GM23248 (cell line): Measurements from ENCODE around the gene CASKIN1.

Experiments used
- EZH2 ChIP-seq: fragments of 200-600 bp; sonication (generic); IDR thresholded peaks from 2 replicates; pipeline ENCODE4 v1.6.1; 2018; ENCODE audit warnings: antibody characterized with exemption, mild to moderate bottlenecking; ENCODE audit not compliant: insufficient read depth, poor library complexity, severe bottlenecking
- EZH2phosphoT487 ChIP-seq: fragments of 200-600 bp; sonication (generic); IDR thresholded peaks from 2 replicates; pipeline ENCODE4 v1.6.1; 2018; ENCODE audit warnings: antibody characterized with exemption, moderate library complexity, mild to moderate bottlenecking, low read depth; ENCODE audit not compliant: insufficient read depth

- TF ChIP-seq EZH2 (no peak), EZH2phosphoT487 (no peak)
Measured at GRCh38 chr16:2155977-2156848, 40.2 kb downstream of the CASKIN1 start.
